ENCODE data around the gene ZMYND15. TPM values are rescaled to one million over a fixed set of nuclear protein-coding genes. Genes with fewer than 3 reads are reported as not detected.
"Not testable (repeated sequence)": the region's sequence is repeated elsewhere in the genome, so short reads cannot be mapped to it uniquely, and the experiment has no call there.

The ZMYND15 gene
- total RNA-seq, 4 donors from 2014 or later: 0.31 to 1.2 (median 0.67) TPM; not detected in 1

DNA sequence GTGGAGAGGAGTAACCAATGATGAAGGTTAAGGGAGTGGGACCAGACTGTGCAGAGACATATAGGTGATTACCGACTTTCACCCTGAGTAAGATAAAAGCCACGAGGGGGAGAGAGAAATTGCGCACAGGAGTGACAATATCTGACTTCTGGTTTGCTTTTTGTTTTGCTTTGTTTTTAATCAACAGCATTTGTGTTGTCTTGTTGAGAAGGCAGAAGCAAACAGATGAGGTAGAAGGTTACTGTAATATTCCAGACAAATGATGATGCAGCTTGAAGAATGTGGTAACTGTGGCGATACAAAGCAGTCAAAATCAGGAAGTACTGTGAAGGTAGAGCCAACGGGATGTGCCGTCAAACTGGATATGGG, 43.2 kb upstream of the ZMYND15 start:
- 68 to 70% methylated on average over 6 of the region's 6 CpGs for WGBS, 2 donors (ENCODE audit: low coverage in 1 of 2)
- H3K9me3 ChIP-seq: no peaks in the 10 kb centered on the region
- H3K27ac ChIP-seq: no peak overlapping the region
- peaks cover 0 to 20% of the 10 kb centered on the region in 2 donors for H3K36me3 ChIP-seq
- ATAC-seq: no peak
- TF ChIP-seq EP300 (IDR thresholded peaks at IDR 0.05) (no peak), CTCF (IDR thresholded peaks at IDR 0.05) (no peak), POLR2A (IDR thresholded peaks at IDR 0.05) (no peak), POLR2AphosphoS5 (IDR thresholded peaks at IDR 0.05) (no peak)
- no peak overlapping the region for H3K4me3 ChIP-seq
- no peaks in the 10 kb centered on the region for H3K27me3 ChIP-seq
- peaks cover 0 to 17% (median 0%) of the 10 kb centered on the region in 3 donors for H3K4me1 ChIP-seq

DNA sequence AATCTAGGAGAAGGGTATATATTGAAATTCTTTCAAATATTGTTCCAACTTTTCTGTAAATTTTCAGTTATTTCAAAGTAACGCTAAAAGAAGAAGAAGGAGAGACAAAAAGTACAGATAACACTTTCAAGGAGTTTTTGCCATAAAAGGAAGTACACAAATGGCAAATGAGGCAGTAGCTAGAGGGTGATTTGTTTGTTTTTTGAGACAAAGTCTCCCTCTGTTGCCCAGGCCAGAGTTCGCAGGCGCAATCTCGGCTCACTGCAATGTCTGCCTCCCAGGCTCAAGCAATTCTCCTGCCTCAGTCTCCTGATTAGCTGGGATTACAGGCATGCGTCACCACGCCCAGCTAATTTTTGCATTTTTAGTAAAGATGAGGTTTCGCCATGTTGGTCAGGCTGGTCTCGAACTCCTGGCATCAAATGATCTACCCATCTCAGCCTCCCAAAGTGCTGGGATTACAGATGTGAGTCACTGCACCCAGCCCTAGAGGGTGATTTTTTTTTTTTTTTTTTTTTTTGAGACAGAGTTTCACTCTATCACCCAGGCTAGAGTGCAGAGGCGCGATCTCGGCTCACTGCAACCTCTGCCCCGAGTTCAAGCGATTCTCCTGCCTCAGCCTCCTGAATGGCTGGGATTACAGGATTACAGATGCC, 40.1 kb upstream of the ZMYND15 start:
- H3K27me3 ChIP-seq, ATAC-seq, H3K9me3 ChIP-seq, H3K4me3 ChIP-seq, H3K27ac ChIP-seq: not testable (repeated sequence)
- 55 to 85% methylated on average over 4 to 11 of the region's 13 CpGs for WGBS, 2 donors (ENCODE audit: low coverage in 1 of 2)
- Histone ChIP-seq H3K36me3 (peaks cover 0 to 19% of the 10 kb centered on the region in 2 donors), H3K4me1 (peaks cover 0 to 39% (median 12%) of the 10 kb centered on the region in 3 donors)

GRCh38 chr17:4701116-4701515, 38.5 kb upstream of the ZMYND15 start:
- Histone ChIP-seq H3K9me3 (no peaks in the 10 kb centered on the region), H3K27me3 (no peaks in the 10 kb centered on the region), H3K4me3 (no peak overlapping the region), H3K4me1 (peaks cover 0 to 44% (median 12%) of the 10 kb centered on the region in 3 donors), H3K27ac (no peak overlapping the region), H3K36me3 (peaks cover 0 to 14% of the 10 kb centered on the region in 2 donors)
- 40 to 43% methylated on average over 1 of the region's 1 CpG for WGBS, 2 donors (ENCODE audit: low coverage in 1 of 2)
- ATAC-seq: no peak
- TF ChIP-seq POLR2A (IDR thresholded peaks at IDR 0.05) (no peak), EP300 (IDR thresholded peaks at IDR 0.05) (no peak), CTCF (IDR thresholded peaks at IDR 0.05) (no peak), POLR2AphosphoS5 (IDR thresholded peaks at IDR 0.05) (no peak)

DNA sequence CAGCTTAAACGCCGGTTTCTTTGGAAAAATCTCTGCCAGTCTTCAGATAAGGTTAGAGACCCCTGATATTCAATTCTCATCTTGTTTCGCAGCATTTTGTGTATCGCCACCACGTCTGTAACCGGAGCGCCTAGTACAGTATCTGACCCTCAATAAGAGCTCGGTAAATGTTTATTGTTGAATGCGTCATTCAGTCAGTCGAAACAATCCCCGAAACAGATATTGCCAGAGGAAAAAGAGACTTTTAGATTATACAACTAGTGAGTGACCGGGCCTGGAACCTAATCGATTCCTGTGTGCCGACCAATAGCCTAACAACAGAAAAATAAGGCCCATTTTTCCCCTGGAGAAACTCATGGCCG, 36.3 kb upstream of the ZMYND15 start:
- no peak for TF ChIP-seq POLR2A (IDR thresholded peaks at IDR 0.05)
- TF ChIP-seq EP300 (IDR thresholded peaks at IDR 0.05): no peak
- no peak for TF ChIP-seq POLR2AphosphoS5 (IDR thresholded peaks at IDR 0.05)
- H3K27ac ChIP-seq: peak overlapping the region in 3 of 4 donors; percentile 89 to 94 (median 90)

DNA sequence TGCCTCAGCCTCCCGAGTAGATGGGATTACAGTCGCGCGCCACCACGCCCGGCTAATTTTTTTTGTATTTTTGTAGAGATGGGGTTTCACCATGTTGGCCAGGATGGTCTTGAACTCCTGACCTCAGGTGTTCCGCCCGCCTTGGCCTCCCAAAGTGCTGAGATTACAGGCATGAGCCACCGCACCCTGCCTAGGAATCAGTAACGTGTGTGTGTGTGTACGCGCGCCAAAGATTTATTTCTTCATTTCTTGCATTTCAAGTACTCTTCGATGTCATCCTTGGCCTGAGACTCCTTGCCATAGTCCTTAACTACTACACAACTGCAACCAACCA, 35.1 kb upstream of the ZMYND15 start:
- peak overlapping the region in 3 of 4 donors; percentile 89 to 94 (median 90) for H3K27ac ChIP-seq
- not testable (repeated sequence) for H3K27me3 ChIP-seq, ATAC-seq, H3K9me3 ChIP-seq, H3K36me3 ChIP-seq
- WGBS, 2 donors (ENCODE audit: low coverage in 1 of 2): 45 to 74% methylated on average over 5 to 14 of the region's 14 CpGs
- H3K4me1 ChIP-seq: peaks cover 0 to 47% (median 12%) of the 10 kb centered on the region in 3 donors
- peak overlapping the region; percentile 70 to 95 for H3K4me3 ChIP-seq

More for the DNA sequence above, 36.3 kb upstream of the ZMYND15 start:
- Histone ChIP-seq H3K4me3 (peak overlapping the region; percentile 70 to 95), H3K27me3 (no peaks in the 10 kb centered on the region), H3K9me3 (no peaks in the 10 kb centered on the region), H3K36me3 (no peaks in the 10 kb centered on the region), H3K4me1 (peaks cover 0 to 44% (median 12%) of the 10 kb centered on the region in 3 donors)
- 2 to 5% methylated on average over 14 to 15 of the region's 15 CpGs for WGBS, 2 donors (ENCODE audit: low coverage in 1 of 2)
- no peak for ATAC-seq

DNA sequence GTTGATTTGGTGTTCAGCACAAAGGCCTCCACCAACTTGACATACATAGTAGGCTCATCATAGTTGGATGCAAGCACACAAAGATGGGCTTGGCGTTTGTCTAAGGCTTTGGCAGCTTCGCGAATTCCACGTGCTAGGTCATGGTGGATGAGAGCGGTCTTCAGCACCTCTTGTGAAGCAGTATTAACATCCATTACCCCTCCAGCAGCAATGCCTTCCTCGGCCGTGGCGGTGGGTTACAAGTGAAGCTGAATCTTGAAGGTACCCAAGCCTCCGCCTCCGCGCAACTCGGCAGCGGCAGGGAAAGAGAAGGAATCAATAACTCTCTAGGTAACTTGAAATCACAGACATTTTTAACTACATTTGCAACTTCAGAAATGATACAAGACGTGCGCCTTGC, 34.6 kb upstream of the ZMYND15 start:
- H3K36me3 ChIP-seq: no peaks in the 10 kb centered on the region
- H3K4me1 ChIP-seq: peaks cover 0 to 50% (median 12%) of the 10 kb centered on the region in 3 donors
- no peak for TF ChIP-seq CTCF (IDR thresholded peaks at IDR 0.05)
- TF ChIP-seq EP300 (IDR thresholded peaks at IDR 0.05): no peak
- no peak for TF ChIP-seq POLR2A (IDR thresholded peaks at IDR 0.05)
- no peak for TF ChIP-seq POLR2AphosphoS5 (IDR thresholded peaks at IDR 0.05)
- H3K27me3 ChIP-seq: no peaks in the 10 kb centered on the region
- no peak overlapping the region for H3K27ac ChIP-seq
- no peak overlapping the region for H3K4me3 ChIP-seq
- H3K9me3 ChIP-seq: no peaks in the 10 kb centered on the region
- ATAC-seq: no peak
- 91 to 94% methylated on average over 14 of the region's 15 CpGs for WGBS, 2 donors (ENCODE audit: low coverage in 1 of 2)
